ENCODE results near the gene STOX2. TPM values are rescaled to one million over a fixed set of nuclear protein-coding genes. Genes with fewer than 3 reads are reported as not detected.

The STOX2 gene
- total and polyA plus RNA-seq, 2 of the 13 experiments (the other 11 are each of a cell fraction or from before 2014, with no cell fraction given), result 0.01 to 0.15 TPM

- no peaks in the 10 kb centered on the region for H3K4me1 ChIP-seq (ENCODE audit: insufficient read depth, low read length)
- in situ Hi-C loops (cut with HindIII; ENCODE audit: extremely low pct_ligation_motif_present, low pct_unique_long_range_greater_than_20kb), result no loop called here
- intact Hi-C loops (cut with micrococcal nuclease; ENCODE audit: unreplicated experiment), result no loop called here
- DNase-seq (ENCODE audit: low spot score) (no peak), FAIRE-seq (no peak), ATAC-seq (no peak)
- H3K27ac ChIP-seq (ENCODE audit: extremely low read length, insufficient read depth, low read length), result no peak overlapping the region
- TF ChIP-seq RFXANK (CRISPR knock-in tag; IDR thresholded peaks at IDR 0.05) (no peak), ZNF788 (CRISPR knock-in tag; IDR thresholded peaks at IDR 0.05; ENCODE audit: borderline replicate concordance) (no peak), SETDB1 (CRISPR knock-in tag; IDR thresholded peaks at IDR 0.05; ENCODE audit: borderline replicate concordance) (no peak), JUN (CRISPR knock-in tag; IDR thresholded peaks at IDR 0.05) (no peak), RNF219 (CRISPR knock-in tag; IDR thresholded peaks at IDR 0.05) (no peak), PLSCR1 (CRISPR knock-in tag; IDR thresholded peaks at IDR 0.05; ENCODE audit: borderline replicate concordance) (no peak), KDM3A (CRISPR knock-in tag; IDR thresholded peaks at IDR 0.05; ENCODE audit: low read depth) (no peak), ZNF546 (CRISPR knock-in tag; conservative IDR thresholded peaks at IDR 0.05) (no peak)
- POLR2A ChIA-PET, result no interaction called here
- no peaks in the 10 kb centered on the region for H3K27me3 ChIP-seq (ENCODE audit: control insufficient read depth in 1 of 2, insufficient read depth in 2 of 2, low read length in 2 of 2)
- 83% methylated on average over 40 of the region's 43 CpGs for WGBS (ENCODE audit: low lambda C conversion rate)
- BruUV-seq (replicated peaks), result no TSS peak
- H3K4me2 ChIP-seq (ENCODE audit: low read depth, low read length), result no peak overlapping the region
- no peak overlapping the region for H2AFZ ChIP-seq (ENCODE audit: low read length)
- CTCF ChIA-PET (ENCODE audit: low intra/inter-chr PET ratio, low total read pairs), result no interaction called here
- H3K36me3 ChIP-seq (replicated peaks in 1 of 2; ENCODE audit: control insufficient read depth in 1 of 2, insufficient read depth in 2 of 2, low read length in 2 of 2), result no peaks in the 10 kb centered on the region
- no peaks in the 10 kb centered on the region for H3K79me2 ChIP-seq (ENCODE audit: insufficient read depth, low read length)
- no peaks in the 10 kb centered on the region for H3K9me3 ChIP-seq (ENCODE audit: low read length)
- H4K20me1 ChIP-seq (ENCODE audit: insufficient read depth, low read length), result no peaks in the 10 kb centered on the region
- H3K9ac ChIP-seq (ENCODE audit: insufficient read depth, low read depth, low read length), result no peak overlapping the region
- H3K4me3 ChIP-seq (replicated peaks in 1 of 3; ENCODE audit: insufficient read depth in 1 of 3, low read depth in 2 of 3, low read length in 3 of 3), result no peak overlapping the region
Observed at GRCh38 chr4:183986971-183987946, 82.2 kb downstream of the STOX2 start.
